Activated T-cell treated with anti-CD3 and anti-CD28 coated beads, Interleukin-2, amount 50 U/mL, for 48 hours (primary cell): Measurements from ENCODE around the gene SIX1.

Experiments used
- DNase-seq, 2 experiments: peaks; one replicate each; pipeline ENCODE4 v3.0.0-alpha.2; 2020

Gene SIX1

GRCh38 chr14:60641742-60642269 is 7.5 kb downstream of the SIX1 start:
- no peak for DNase-seq

DNA sequence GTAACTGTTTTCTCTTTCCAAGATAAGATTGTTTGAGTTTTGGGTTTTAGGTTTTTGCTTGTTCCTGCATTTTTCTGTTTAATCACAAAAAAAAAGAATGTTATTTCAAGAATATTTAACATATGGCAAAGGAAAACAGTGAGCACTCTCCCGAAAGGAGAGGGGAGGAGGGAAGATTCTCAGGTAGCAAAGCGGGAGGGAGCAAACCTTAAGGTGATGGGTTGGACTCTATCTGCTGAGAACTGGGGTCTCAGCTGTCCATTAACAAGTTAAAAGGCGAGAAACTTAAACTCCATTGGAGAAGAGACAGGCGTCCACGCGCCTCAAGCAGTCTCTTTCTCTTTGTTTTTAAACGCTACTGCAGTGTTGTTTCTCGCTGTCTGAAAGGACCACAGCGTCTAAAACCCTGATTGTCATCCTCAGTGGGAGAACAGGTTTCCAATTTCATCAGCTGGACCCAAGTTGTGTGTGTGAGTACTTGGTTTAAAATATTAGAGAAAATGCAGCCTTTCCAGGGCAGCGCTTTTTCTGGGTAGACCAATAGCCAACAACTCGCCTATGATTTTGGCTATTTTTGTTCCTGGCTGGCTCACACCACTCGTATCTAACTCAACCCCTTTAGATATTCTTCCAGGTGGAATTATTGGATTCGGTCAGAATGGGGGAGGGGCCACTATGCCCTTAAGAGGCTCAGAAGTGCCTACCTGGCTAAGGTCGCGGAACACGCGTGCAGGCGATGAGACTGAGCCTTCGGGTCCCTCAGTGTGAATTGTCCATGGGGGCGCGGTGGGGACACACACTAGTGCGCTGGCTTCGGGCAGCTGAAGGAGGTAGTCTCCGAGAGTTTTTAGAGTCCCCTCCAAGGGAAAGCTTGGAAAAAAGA is 8.2 kb downstream of the SIX1 start:
- no peak for DNase-seq

DNA sequence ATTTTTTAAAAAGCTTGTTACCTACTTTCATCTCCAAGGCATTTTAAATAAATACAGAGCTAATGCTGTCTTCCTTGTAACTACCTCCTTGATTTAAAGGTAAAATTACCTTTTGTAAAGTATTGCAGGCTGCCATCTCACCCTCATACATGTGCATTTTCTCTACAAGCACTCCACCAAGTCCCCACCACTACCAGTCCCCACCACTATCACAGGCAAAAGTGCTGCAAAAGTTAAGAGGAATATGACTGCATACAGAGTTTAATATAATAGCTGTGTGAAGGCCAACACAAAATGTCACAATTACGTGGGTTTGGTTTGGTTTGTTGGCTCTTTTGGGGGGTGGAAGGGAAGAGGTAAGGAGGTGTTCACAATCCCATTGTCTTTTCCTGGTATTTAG is 9.6 kb downstream of the SIX1 start:
- no peak for DNase-seq

DNA sequence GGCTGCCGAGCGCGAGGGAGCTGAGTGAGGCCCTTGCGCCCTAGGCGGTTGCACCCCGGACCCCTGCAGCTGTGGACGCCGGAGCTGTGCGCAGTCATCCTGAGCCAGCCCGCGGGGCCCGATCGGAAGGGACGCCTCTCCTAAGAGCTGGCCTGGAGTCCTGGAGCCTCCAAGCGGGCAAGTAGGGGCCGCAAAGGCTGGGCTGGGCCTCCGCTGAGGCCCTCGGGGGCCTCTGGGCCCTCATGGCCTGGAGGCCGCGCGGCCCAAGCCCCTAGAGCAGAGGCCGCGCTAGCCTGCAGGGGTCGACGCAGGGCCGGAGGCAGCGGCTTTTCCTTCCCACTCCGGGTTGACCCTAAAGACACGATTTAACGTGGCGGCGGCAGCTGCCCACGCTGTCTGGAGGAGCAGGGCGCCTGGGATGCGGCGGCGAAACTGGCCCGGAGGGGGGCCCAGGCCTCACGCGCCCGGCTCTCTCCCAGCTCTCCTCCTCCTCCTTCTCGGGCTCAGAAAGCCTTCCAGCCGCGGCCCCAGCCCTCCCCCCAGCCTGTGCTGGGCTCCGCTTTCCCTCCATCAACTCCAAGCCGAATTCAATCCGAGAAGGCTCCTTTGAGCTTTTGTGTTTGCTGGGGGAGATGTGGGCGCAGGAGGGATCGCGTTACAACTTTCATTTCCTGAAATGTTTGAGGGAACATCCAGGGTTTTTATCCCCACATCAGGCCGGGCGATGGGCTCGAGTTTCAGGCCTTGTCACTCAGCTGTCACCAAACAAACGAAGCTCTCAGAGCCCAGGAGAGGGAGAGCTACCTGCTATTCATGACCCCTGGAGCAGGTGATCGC is 11.6 kb downstream of the SIX1 start:
- no peak for DNase-seq

- DNase-seq, result no peak
These were observed 12.3 kb downstream of the SIX1 start for GRCh38 chr14:60636879-60637478.

GRCh38 chr14:60634153-60634552 is 15.1 kb downstream of the SIX1 start:
- DNase-seq, result no peak

GRCh38 chr14:60632777-60633176 is 16.5 kb downstream of the SIX1 start:
- DNase-seq, result no peak

DNA sequence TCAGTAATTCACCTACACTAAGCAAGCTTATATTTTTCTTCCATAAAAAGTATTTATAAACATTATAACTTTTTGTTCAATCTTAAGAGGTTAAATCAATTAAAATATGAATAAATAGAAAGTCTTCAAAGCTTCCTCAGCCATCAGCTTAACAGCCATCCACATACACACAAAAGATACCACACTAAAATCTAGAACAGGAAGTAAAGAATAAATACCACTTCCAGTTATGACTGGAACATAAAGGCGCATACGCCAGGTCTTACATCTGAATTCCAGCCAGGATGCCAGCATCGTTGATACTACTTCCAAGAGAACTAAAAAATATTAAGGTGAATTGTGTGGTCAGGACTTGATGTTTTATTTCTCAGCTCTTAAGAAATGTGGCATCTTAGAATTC is 17.0 kb downstream of the SIX1 start:
- DNase-seq, result no peak

GRCh38 chr14:60631842-60632241 is 17.4 kb downstream of the SIX1 start:
- no peak for DNase-seq

GRCh38 chr14:60630129-60630528 is 19.1 kb downstream of the SIX1 start:
- DNase-seq, result no peak

GRCh38 chr14:60628892-60629291 is 20.4 kb downstream of the SIX1 start:
- no peak for DNase-seq

GRCh38 chr14:60622917-60623257 is 26.4 kb downstream of the SIX1 start:
- DNase-seq, result no peak

DNA sequence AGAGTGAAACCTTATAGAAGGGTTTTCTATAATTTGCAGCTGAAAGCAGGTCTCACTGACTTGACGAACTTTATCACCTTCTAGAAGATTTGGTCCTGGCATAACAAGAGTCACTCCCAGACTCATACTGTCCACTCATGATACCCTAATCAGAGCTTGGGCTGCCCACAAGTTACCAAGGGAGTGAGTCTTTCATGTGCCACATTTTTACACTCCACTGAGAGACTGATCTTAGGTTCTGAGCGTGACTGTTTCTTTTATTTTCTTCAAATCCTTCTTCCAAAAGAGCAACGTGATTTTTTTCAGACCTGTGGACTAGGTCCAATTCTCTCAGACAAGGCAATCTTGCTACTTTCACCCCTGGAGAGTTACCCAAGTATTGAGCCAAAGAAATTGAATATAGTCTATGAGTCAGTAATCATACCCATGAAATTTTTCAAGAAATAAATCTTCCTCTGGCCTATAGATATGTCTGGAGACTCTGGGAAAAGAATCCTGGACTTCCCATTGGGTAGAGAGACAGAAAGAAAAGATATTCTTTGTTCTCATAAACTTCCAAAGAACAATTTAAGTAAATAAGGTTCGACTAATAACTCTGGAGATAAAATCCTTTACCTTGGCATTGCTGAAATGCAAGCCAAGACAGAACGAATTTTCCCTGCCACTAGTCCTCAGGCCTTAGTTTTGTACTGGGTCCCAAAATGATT is 26.9 kb downstream of the SIX1 start:
- no peak for DNase-seq

DNA sequence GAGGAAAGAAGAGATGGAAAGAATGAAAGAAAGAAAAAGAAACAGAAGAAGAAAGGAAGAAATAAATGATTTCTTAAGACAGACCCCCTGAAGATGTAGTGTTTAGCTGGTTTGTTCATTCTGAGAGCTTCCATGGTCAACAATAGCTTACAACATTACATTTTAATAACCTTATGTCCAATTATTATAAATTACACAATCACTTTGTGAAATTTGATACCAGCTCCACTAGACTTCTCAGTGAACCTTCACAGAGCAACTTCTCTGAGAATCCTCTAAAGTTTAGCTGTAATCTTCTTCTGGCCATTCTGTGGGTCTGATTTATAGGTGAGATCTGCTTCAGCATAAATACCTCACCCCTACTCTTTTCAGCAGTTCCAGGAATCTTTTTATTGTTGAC is 27.9 kb downstream of the SIX1 start:
- no peak for DNase-seq

DNA sequence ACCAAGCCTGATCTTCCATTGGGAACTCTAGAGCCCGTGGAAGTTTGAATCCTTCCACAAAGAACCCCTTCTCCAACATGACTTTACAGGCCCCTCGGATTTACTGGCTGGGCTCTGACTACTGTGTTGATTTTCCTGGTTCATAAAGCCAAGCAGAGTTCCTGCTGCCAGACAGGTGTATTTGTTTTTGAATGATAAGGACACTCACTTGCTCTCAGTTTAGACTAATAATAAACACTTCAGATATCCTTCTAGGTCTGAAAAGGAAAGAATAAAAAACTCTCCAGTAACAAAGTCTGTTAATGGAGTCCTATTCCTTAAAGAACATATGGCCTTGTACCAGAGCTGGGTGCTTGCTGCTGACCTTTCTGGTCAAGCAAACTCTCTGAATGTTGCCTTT is 31.0 kb downstream of the SIX1 start:
- DNase-seq, result no peak

DNA sequence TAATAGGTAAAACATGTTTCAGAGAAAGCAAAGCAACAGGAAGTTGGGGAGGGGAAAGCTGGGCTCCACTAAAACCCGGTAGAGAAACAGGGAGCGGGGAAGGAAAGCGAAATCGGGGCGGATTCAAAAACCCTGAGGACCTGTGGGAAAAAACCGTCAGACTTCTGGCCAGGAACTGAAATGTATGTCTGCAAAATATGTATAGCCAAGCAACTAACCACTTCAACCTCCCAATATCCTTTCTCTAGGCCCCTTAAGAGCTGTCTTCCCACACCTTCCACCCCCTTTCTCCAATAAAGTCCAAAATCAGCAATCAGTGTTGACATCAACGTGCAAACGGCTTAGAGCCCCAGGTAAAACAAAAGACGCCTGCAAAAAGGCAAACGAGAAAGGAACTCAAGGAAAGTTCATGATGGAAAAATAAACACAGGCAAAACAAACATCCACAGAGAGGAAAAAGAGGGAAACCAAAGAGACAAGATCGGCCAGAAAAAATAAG is 32.8 kb downstream of the SIX1 start:
- no peak for DNase-seq

DNA sequence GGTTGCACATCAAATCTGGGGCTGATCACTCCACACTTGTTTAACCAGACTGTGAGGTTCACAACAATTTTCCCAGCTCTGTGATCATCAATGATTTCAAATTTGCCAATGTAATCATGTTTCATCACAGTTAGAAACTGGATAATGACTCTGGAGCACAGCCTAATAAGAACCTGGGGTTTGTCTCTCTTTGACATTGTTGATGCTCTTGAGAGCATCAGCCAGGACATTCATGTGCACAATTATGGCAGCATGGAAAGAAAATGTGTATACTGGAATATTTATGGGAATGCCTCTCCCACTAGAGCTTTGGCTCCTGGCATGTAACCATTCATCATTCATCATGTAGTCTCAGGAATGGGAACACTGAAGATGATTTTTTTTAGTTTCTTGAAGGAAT is 47.0 kb downstream of the SIX1 start:
- no peak for DNase-seq

- DNase-seq, result no peak
These were observed 49.5 kb downstream of the SIX1 start for GRCh38 chr14:60599727-60600126.

DNA sequence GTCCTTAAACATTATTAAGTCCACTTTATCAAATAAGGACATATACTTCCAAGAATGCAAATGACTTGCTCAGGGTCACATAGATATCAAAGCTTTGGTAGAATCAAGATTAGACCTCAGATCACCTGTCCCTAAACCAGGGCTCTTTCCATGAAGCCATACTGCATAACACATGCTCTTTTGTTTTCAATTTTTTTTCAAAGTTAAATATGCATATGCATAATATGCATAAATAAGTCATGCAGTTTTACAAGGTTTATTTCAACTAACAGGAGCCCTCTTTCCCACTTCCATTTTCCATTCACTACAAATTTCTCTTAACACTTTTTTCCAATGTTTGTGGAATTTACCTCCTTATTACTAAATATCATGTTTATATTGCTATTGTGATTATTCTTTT is 53.1 kb downstream of the SIX1 start:
- no peak for DNase-seq

- no peak for DNase-seq
These were observed 55.2 kb downstream of the SIX1 start for GRCh38 chr14:60594062-60594461.
